Fibroblast of the aortic adventitia (primary cell): ENCODE results near the gene FBXO9. TPM values are rescaled to one million over a fixed set of nuclear protein-coding genes. Genes with fewer than 3 reads are reported as not detected.
"Not testable (repeated sequence)": the region's sequence is repeated elsewhere in the genome, so short reads cannot be mapped to it uniquely, and the experiment has no call there.

ENCODE experiments used
- DNase-seq: peaks from one replicate; pipeline ENCODE4 v3.0.0-alpha.2; 2010; ENCODE audit warnings: low read depth
- H3K4me3 ChIP-seq: 2 replicates; pipeline ENCODE4 v1.5.1; 2011; ENCODE audit warnings: low read depth, mild to moderate bottlenecking, control low read depth, low read length, moderate library complexity
- CTCF ChIP-seq: IDR thresholded peaks from 2 replicates; pipeline ENCODE4 v1.5.1; 2011; ENCODE audit warnings: mild to moderate bottlenecking, low read length, control low read depth, inconsistent platforms; ENCODE audit not compliant: insufficient read depth
- total RNA-seq: library from RNA; depleted of rRNA; stranded (reverse); fragments of >200 nt; gene quantifications from 2 replicates; pipeline ENCODE4 v1.2.3, GENCODE V29; 2012; ENCODE audit warnings: low replicate concordance

FBXO9 gene
- total RNA-seq, 1 donor, result 45.1 TPM

- no peak for TF ChIP-seq CTCF
- DNase-seq, result no peak
- no peak overlapping the region for H3K4me3 ChIP-seq
These were observed 20.6 kb upstream of the FBXO9 start for GRCh38 chr6:53044572-53044971.

GRCh38 chr6:53045891-53046673, 19.1 kb upstream of the FBXO9 start:
- DNase-seq, result no peak
- H3K4me3 ChIP-seq, result no peak overlapping the region
- TF ChIP-seq CTCF, result no peak

GRCh38 chr6:53048431-53049195, 16.6 kb upstream of the FBXO9 start:
- H3K4me3 ChIP-seq, result no peak overlapping the region
- TF ChIP-seq CTCF, result no peak
- peak; percentile 91 for DNase-seq

GRCh38 chr6:53049415-53049814, 15.8 kb upstream of the FBXO9 start:
- no peak for DNase-seq
- TF ChIP-seq CTCF, result no peak

GRCh38 chr6:53052152-53052551, 13.1 kb upstream of the FBXO9 start:
- not testable (repeated sequence) for H3K4me3 ChIP-seq, DNase-seq

More at GRCh38 chr6:53049415-53049814, 15.8 kb upstream of the FBXO9 start:
- no peak overlapping the region for H3K4me3 ChIP-seq

GRCh38 chr6:53054532-53054931, 10.7 kb upstream of the FBXO9 start:
- DNase-seq, result no peak
- no peak overlapping the region for H3K4me3 ChIP-seq

More at GRCh38 chr6:53054532-53054931, 10.7 kb upstream of the FBXO9 start:
- TF ChIP-seq CTCF, result no peak
